ENCODE measurements around the gene TNFAIP8L1.
A peak's percentile ranks its signal among the peaks of the same experiment; 100 is the strongest.

The TNFAIP8L1 gene

DNA sequence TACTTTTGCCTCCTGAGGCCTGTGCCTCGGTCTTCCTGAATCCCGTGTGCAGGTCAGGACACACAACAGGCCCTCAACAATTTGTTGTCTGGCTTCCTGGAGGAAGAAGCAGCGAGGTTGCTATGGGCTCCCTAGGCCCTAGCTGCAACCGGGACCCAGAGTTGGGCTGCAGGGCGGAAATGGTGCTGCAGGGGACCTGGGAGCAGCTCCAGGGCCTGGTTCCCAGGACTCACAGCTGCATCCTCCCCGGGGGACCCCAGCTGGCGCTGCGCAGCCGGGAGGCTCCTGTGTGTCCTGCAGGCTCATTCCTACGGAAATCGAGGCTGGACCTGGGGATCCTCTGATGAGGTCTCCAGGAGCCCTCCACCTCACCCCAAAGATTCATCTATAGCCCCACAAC is 999 bp upstream of the TNFAIP8L1 start:
- TF ChIP-seq, protein P1, sequence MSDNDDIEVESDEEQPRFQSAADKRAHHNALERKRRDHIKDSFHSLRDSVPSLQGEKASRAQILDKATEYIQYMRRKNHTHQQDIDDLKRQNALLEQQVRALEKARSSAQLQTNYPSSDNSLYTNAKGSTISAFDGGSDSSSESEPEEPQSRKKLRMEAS (IDR thresholded peaks at IDR 0.05; ENCODE audit: low read depth, low read length): no peak
- TF ChIP-seq POLR2A (IDR thresholded peaks at IDR 0.05; ENCODE audit: extremely low read depth, insufficient read length) (no peak), MYC (IDR thresholded peaks at IDR 0.05; ENCODE audit: low read depth, low read length) (no peak)
- TF ChIP-seq, protein P2, sequence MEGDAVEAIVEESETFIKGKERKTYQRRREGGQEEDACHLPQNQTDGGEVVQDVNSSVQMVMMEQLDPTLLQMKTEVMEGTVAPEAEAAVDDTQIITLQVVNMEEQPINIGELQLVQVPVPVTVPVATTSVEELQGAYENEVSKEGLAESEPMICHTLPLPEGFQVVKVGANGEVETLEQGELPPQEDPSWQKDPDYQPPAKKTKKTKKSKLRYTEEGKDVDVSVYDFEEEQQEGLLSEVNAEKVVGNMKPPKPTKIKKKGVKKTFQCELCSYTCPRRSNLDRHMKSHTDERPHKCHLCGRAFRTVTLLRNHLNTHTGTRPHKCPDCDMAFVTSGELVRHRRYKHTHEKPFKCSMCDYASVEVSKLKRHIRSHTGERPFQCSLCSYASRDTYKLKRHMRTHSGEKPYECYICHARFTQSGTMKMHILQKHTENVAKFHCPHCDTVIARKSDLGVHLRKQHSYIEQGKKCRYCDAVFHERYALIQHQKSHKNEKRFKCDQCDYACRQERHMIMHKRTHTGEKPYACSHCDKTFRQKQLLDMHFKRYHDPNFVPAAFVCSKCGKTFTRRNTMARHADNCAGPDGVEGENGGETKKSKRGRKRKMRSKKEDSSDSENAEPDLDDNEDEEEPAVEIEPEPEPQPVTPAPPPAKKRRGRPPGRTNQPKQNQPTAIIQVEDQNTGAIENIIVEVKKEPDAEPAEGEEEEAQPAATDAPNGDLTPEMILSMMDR (IDR thresholded peaks at IDR 0.05; ENCODE audit: low read depth, low read length): no peak
- H3K4me3 ChIP-seq (ENCODE audit: low read depth, low read length): no peak overlapping the region
- DNase-seq (ENCODE audit: low read depth): no peak

DNA sequence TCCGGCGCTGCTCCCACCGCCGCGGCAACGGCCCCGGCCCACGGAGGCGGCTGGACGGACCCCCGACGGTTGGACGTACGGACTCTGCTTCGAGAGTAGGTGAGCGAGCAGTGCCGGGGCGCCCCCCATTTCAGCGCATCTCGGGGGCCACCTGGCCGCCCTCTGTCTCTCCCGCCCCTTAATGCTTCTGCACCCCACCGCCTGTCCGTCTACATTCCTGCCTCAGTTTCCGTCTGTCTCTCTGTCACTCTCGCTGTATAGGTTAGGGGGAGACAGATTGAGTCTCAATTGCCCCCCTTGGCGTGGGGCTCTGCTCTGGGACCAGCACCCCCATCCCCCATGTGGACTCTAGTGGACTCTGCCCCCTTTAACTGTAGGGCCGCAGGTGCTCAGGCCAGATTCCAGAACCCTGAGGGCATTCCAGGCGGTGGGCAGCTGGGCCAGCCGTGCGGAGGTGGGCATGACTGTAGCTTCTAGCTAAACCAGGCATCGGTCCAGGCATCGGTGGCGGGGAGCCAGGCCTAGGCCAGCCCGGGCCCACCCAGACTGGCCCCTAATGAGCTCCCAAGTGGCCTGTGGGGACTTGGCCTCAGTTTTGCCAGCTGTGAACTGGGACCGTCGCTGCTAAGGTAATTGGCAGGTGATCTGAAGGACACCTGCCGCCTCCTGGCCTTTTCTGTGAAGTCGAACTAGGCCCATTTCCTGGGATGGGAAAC is 373 bp downstream of the TNFAIP8L1 start:
- H3K4me3 ChIP-seq (ENCODE audit: low read depth, low read length): peak overlapping the region; percentile 71
- DNase-seq (ENCODE audit: low read depth): no peak
- TF ChIP-seq POLR2A (IDR thresholded peaks at IDR 0.05; ENCODE audit: extremely low read depth, insufficient read length) (no peak), MYC (IDR thresholded peaks at IDR 0.05; ENCODE audit: low read depth, low read length) (no peak)
- TF ChIP-seq, protein P1 (IDR thresholded peaks at IDR 0.05; ENCODE audit: low read depth, low read length): no peak
- TF ChIP-seq, protein P2 (IDR thresholded peaks at IDR 0.05; ENCODE audit: low read depth, low read length): no peak

DNA sequence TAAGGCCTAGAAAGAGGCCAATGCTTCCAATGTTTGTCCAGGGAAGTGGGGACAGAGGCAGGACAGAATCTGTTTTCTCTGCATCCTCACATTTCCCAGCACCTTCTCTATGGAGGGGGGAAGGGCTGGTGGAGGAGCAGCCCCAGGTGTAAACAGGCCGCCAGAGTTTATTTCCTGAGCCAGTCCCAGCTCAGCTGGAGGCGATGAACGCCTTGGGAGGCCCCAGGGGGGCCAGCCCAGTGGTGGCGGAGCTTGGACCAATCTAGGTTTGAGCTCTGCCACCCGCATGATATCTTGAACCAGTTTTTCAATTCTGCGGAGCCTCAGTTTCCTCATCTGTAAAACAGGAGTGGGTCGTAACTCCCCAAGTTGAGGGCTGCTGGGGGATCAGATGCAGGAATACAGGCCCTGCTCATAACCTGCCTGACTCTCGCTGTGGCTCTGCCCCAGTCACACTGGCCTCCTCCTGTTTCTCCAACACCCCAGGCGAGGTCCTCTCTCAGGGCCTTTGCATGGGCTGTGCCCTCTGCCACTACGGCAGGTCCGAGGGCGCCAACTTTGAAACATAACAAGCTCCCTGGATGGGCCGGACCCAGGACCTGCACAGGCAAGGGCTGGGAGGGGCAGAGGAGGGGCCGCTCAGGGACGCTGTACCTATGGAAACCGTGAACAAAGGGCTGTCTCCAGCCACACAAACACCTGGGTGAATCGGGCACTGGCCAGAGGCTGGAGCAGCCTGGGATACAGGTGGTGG is 1.1 kb downstream of the TNFAIP8L1 start:
- DNase-seq (ENCODE audit: low read depth): no peak

DNA sequence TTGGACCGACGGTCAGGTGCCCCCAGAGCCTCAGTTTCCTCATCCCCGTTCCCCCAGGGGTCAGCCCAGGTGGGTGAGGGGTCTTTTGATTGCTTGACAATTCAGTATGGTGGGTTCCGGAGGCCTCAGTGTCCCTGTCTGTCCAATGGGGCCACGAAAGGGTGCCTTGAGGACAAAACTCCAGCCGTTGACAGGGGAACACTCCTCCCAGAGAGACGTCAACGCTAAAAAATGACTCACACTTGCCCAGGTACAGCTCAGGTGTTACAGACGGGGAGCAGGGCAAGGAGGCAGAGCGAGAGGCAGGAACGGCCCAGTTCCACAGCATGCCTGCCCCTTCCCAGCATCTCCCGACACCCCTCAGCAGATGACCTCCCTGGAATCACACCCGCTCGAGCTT is 1.8 kb downstream of the TNFAIP8L1 start:
- no peak for DNase-seq (ENCODE audit: low read depth)
- no peak for TF ChIP-seq POLR2A (IDR thresholded peaks at IDR 0.05; ENCODE audit: extremely low read depth, insufficient read length)
- no peak for TF ChIP-seq MYC (IDR thresholded peaks at IDR 0.05; ENCODE audit: low read depth, low read length)
- TF ChIP-seq, protein P1 (IDR thresholded peaks at IDR 0.05; ENCODE audit: low read depth, low read length): no peak
- TF ChIP-seq, protein P2 (IDR thresholded peaks at IDR 0.05; ENCODE audit: low read depth, low read length): no peak
- no peak overlapping the region for H3K4me3 ChIP-seq (ENCODE audit: low read depth, low read length)

More for the DNA sequence above, 1.1 kb downstream of the TNFAIP8L1 start:
- peak overlapping the region; percentile 71 for H3K4me3 ChIP-seq (ENCODE audit: low read depth, low read length)
- TF ChIP-seq, protein P1 (IDR thresholded peaks at IDR 0.05; ENCODE audit: low read depth, low read length): no peak
- TF ChIP-seq POLR2A (IDR thresholded peaks at IDR 0.05; ENCODE audit: extremely low read depth, insufficient read length): no peak
- TF ChIP-seq MYC (IDR thresholded peaks at IDR 0.05; ENCODE audit: low read depth, low read length): no peak
- TF ChIP-seq, protein P2 (IDR thresholded peaks at IDR 0.05; ENCODE audit: low read depth, low read length): no peak

DNA sequence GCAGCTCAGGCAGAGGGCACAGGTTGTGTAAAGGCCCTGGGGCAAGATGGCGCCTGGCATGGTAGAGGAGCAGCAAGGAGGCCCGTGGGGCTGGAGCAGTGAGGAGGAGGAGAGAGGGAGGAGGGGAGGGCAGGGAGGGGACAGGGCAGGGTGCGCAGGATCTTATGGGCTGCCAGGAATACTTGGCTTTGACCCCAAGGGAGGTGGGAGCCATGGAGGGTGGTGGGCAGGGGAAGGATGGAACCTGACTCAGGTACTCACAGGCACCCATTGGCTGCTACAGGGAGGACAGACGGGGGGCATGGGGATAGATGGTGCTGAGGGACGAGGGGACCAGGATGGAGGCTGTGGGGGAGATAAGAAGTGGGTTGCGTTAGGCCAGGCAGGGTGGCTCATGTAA is 3.3 kb downstream of the TNFAIP8L1 start:
- DNase-seq (ENCODE audit: low read depth): no peak
- no peak overlapping the region for H3K4me3 ChIP-seq (ENCODE audit: low read depth, low read length)
- TF ChIP-seq, protein P2 (IDR thresholded peaks at IDR 0.05; ENCODE audit: low read depth, low read length): no peak
- TF ChIP-seq POLR2A (IDR thresholded peaks at IDR 0.05; ENCODE audit: extremely low read depth, insufficient read length) (no peak), MYC (IDR thresholded peaks at IDR 0.05; ENCODE audit: low read depth, low read length) (no peak)
- TF ChIP-seq, protein P1 (IDR thresholded peaks at IDR 0.05; ENCODE audit: low read depth, low read length): no peak
